ENCODE measurements around the gene CCDC157. TPM values are rescaled to one million over a fixed set of nuclear protein-coding genes. Genes with fewer than 3 reads are reported as not detected.

The CCDC157 gene
- total RNA-seq, 4 donors from 2014 or later: 2.2 to 4.7 (median 3.1) TPM

GRCh38 chr22:30416403-30416802 lies 59.6 kb downstream of the CCDC157 start:
- TF ChIP-seq EP300 (IDR thresholded peaks at IDR 0.05) (no peak), CTCF (IDR thresholded peaks at IDR 0.05) (no peak), POLR2AphosphoS5 (IDR thresholded peaks at IDR 0.05) (no peak), POLR2A (IDR thresholded peaks at IDR 0.05) (no peak)
- DNase-seq (ENCODE audit: low spot score in 2 of 2): no peak
- Histone ChIP-seq H3K9me3 (no peaks in the 10 kb centered on the region), H3K4me1 (peaks cover 20% of the 10 kb centered on the region), H3K27ac (no peak overlapping the region), H3K36me3 (peaks cover 65% of the 10 kb centered on the region), H3K27me3 (no peaks in the 10 kb centered on the region), H3K4me3 (no peak overlapping the region)
- WGBS: 62% methylated on average over 2 of the region's 2 CpGs

- peaks cover 63% of the 10 kb centered on the region for H3K36me3 ChIP-seq
These were observed 60.0 kb downstream of the CCDC157 start for GRCh38 chr22:30416837-30417236.

GRCh38 chr22:30420347-30421125 lies 63.7 kb downstream of the CCDC157 start:
- DNase-seq (ENCODE audit: low spot score in 2 of 2): no peak
- Histone ChIP-seq H3K4me1 (peaks cover 53% of the 10 kb centered on the region), H3K27me3 (no peaks in the 10 kb centered on the region), H3K27ac (peak overlapping the region; percentile 99), H3K4me3 (no peak overlapping the region), H3K36me3 (peaks cover 32% of the 10 kb centered on the region), H3K9me3 (no peaks in the 10 kb centered on the region)
- no peak for TF ChIP-seq POLR2AphosphoS5 (IDR thresholded peaks at IDR 0.05)
- no peak for TF ChIP-seq CTCF (IDR thresholded peaks at IDR 0.05)
- TF ChIP-seq EP300 (IDR thresholded peaks at IDR 0.05): no peak
- no peak for TF ChIP-seq POLR2A (IDR thresholded peaks at IDR 0.05)
- WGBS: 59% methylated on average over 6 of the region's 6 CpGs

More at GRCh38 chr22:30416837-30417236, 60.0 kb downstream of the CCDC157 start:
- Histone ChIP-seq H3K4me3 (no peak overlapping the region), H3K9me3 (no peaks in the 10 kb centered on the region), H3K27ac (no peak overlapping the region), H3K27me3 (no peaks in the 10 kb centered on the region), H3K4me1 (peaks cover 24% of the 10 kb centered on the region)
- WGBS: 92% methylated on average over 1 of the region's 1 CpG
- DNase-seq (ENCODE audit: low spot score in 2 of 2): no peak
- TF ChIP-seq POLR2A (IDR thresholded peaks at IDR 0.05): no peak
- no peak for TF ChIP-seq EP300 (IDR thresholded peaks at IDR 0.05)
- TF ChIP-seq CTCF (IDR thresholded peaks at IDR 0.05): no peak
- no peak for TF ChIP-seq POLR2AphosphoS5 (IDR thresholded peaks at IDR 0.05)

GRCh38 chr22:30421695-30422480 lies 65.1 kb downstream of the CCDC157 start:
- WGBS: 76% methylated on average over 8 of the region's 8 CpGs
- Histone ChIP-seq H3K27ac (peak overlapping the region; percentile 99), H3K36me3 (peaks cover 18% of the 10 kb centered on the region), H3K9me3 (no peaks in the 10 kb centered on the region), H3K4me1 (peaks cover 67% of the 10 kb centered on the region), H3K4me3 (peak overlapping the region; percentile 66), H3K27me3 (no peaks in the 10 kb centered on the region)
- TF ChIP-seq POLR2A (IDR thresholded peaks at IDR 0.05) (no peak), POLR2AphosphoS5 (IDR thresholded peaks at IDR 0.05) (no peak), EP300 (IDR thresholded peaks at IDR 0.05) (no peak), CTCF (IDR thresholded peaks at IDR 0.05) (no peak)
- no peak for DNase-seq (ENCODE audit: low spot score in 2 of 2)

Measured in suprapubic skin (tissue), 4 donors.